Activated naive CD8-positive, alpha-beta T cell treated with anti-CD3 and anti-CD28 coated beads, Interleukin-2, amount 50 U/mL, for 24 hours (primary cell): Measurements from ENCODE around the gene ITGB5.
"Not testable (repeated sequence)": the region's sequence is repeated elsewhere in the genome, so short reads cannot be mapped to it uniquely, and the experiment has no call there.

Experiments used
- ATAC-seq: fragments of 150-1000 bp; cut with Tn5 transposase; one replicate; pipeline ENCODE4 v1.10.0; 2021
- DNase-seq: peaks from one replicate; pipeline ENCODE4 v3.0.0; 2021
- H3K27ac Mint-ChIP-seq: one replicate; pipeline ENCODE4 v1.8.0; 2021; ENCODE audit warnings: mild to moderate bottlenecking, mixed read lengths
- H3K27me3 Mint-ChIP-seq: one replicate; pipeline ENCODE4 v1.8.0; 2021; ENCODE audit warnings: mixed read lengths
- H3K36me3 Mint-ChIP-seq: one replicate; pipeline ENCODE4 v1.8.0; 2021; ENCODE audit warnings: low read depth, mixed read lengths
- H3K4me1 Mint-ChIP-seq: one replicate; pipeline ENCODE4 v1.8.0; 2021; ENCODE audit warnings: mixed read lengths
- H3K4me3 Mint-ChIP-seq: one replicate; pipeline ENCODE4 v1.8.0; 2021; ENCODE audit warnings: mild to moderate bottlenecking, moderate library complexity, mixed read lengths
- H3K9me3 Mint-ChIP-seq: one replicate; pipeline ENCODE4 v1.8.0; 2021; ENCODE audit warnings: mixed read lengths

Gene ITGB5

GRCh38 chr3:124788254-124788745, 98.9 kb downstream of the ITGB5 start:
- H3K9me3 Mint-ChIP-seq: no peaks in the 10 kb centered on the region
- H3K36me3 Mint-ChIP-seq: no peaks in the 10 kb centered on the region
- no peak overlapping the region for H3K4me3 Mint-ChIP-seq
- DNase-seq (no peak), ATAC-seq (no peak)
- peak overlapping the region; percentile 62 for H3K27ac Mint-ChIP-seq
- peaks cover 4% of the 10 kb centered on the region for H3K27me3 Mint-ChIP-seq
- H3K4me1 Mint-ChIP-seq: peaks cover 46% of the 10 kb centered on the region

DNA sequence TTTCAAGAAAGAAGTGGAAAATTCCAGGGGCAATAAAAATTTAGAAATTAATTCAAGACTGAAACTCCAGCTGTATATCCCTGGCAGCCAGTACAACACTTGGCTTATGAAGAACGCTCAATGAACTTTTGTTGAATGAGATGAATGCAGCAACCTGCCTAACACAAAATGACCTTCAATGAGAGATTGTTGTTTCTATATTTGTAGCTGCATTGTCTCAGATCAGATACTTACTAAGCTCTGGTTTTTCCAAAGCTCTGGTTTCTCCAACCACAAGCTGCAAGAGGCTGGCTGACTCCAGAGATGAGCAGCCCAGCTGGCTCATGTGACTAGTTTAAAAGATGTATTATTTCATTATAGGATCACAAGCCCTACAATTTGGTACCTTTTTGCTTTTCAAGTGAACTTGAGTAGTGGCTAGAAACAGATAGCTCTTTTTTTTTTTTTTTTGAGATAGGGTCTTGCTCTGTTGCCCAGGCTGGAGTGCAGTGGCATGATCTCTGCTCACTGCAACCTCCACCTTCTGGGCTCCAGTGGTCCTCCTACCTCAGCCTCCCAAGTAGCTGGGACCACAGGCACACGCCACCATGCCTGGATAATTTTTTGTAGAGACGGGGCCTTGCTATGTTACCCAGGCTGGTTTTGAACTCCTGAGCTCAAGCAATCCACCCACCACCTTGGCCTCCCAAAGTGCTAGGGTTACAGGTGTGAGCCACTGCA, 99.5 kb downstream of the ITGB5 start:
- Mint-ChIP-seq H3K27ac (peak overlapping the region; percentile 80), H3K9me3 (no peaks in the 10 kb centered on the region), H3K4me1 (peaks cover 47% of the 10 kb centered on the region), H3K27me3 (peaks cover 4% of the 10 kb centered on the region), H3K4me3 (no peak overlapping the region), H3K36me3 (no peaks in the 10 kb centered on the region)
- ATAC-seq (peak; percentile 61), DNase-seq (no peak)

- peaks cover 44% of the 10 kb centered on the region for H3K4me1 Mint-ChIP-seq
- H3K9me3 Mint-ChIP-seq: no peaks in the 10 kb centered on the region
- no peaks in the 10 kb centered on the region for H3K36me3 Mint-ChIP-seq
- ATAC-seq: peak; percentile 41
- DNase-seq: no peak
- peak overlapping the region; percentile 80 for H3K27ac Mint-ChIP-seq
- no peaks in the 10 kb centered on the region for H3K27me3 Mint-ChIP-seq
- H3K4me3 Mint-ChIP-seq: no peak overlapping the region
Observed at GRCh38 chr3:124786511-124787241, 100.5 kb downstream of the ITGB5 start.

- Mint-ChIP-seq H3K9me3 (no peaks in the 10 kb centered on the region), H3K36me3 (no peaks in the 10 kb centered on the region), H3K4me1 (peaks cover 42% of the 10 kb centered on the region), H3K4me3 (no peak overlapping the region), H3K27me3 (no peaks in the 10 kb centered on the region), H3K27ac (no peak overlapping the region)
- DNase-seq (no peak), ATAC-seq (no peak)
Observed at GRCh38 chr3:124785973-124786372, 101.2 kb downstream of the ITGB5 start.

GRCh38 chr3:124784686-124785382, 102.3 kb downstream of the ITGB5 start:
- H3K27me3 Mint-ChIP-seq: no peaks in the 10 kb centered on the region
- peak overlapping the region; percentile 16 for H3K27ac Mint-ChIP-seq
- H3K4me3 Mint-ChIP-seq: no peak overlapping the region
- H3K9me3 Mint-ChIP-seq: no peaks in the 10 kb centered on the region
- no peaks in the 10 kb centered on the region for H3K36me3 Mint-ChIP-seq
- peaks cover 48% of the 10 kb centered on the region for H3K4me1 Mint-ChIP-seq
- DNase-seq: no peak
- ATAC-seq: peak; percentile 37

DNA sequence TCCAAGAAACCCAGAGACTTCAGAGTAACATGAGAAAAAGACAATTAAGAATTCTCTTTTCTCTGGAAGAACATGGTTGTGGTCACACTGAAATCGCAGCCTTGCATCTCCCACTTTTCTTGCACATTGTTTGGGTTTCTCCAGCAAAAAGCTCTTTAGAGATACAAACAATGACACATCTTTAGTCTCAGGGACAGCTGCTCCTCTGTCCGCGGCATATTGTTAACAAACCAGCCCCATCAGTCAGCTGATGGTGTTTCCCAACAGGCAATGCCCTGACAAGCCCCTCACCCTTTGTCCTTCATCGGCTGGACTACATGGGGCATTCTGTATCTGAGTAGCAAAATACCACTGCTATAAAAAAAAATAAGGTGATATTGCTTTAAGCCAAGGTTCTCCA, 103.5 kb downstream of the ITGB5 start:
- no peak for DNase-seq
- H3K27ac Mint-ChIP-seq: no peak overlapping the region
- H3K36me3 Mint-ChIP-seq: no peaks in the 10 kb centered on the region
- no peak overlapping the region for H3K4me3 Mint-ChIP-seq
- H3K9me3 Mint-ChIP-seq: no peaks in the 10 kb centered on the region
- no peak for ATAC-seq
- no peaks in the 10 kb centered on the region for H3K27me3 Mint-ChIP-seq
- peaks cover 48% of the 10 kb centered on the region for H3K4me1 Mint-ChIP-seq

GRCh38 chr3:124782377-124782712, 104.8 kb downstream of the ITGB5 start:
- not testable (repeated sequence) for H3K27ac Mint-ChIP-seq, H3K9me3 Mint-ChIP-seq, DNase-seq, H3K4me3 Mint-ChIP-seq, H3K27me3 Mint-ChIP-seq, ATAC-seq, H3K36me3 Mint-ChIP-seq
- H3K4me1 Mint-ChIP-seq: peaks cover 39% of the 10 kb centered on the region

DNA sequence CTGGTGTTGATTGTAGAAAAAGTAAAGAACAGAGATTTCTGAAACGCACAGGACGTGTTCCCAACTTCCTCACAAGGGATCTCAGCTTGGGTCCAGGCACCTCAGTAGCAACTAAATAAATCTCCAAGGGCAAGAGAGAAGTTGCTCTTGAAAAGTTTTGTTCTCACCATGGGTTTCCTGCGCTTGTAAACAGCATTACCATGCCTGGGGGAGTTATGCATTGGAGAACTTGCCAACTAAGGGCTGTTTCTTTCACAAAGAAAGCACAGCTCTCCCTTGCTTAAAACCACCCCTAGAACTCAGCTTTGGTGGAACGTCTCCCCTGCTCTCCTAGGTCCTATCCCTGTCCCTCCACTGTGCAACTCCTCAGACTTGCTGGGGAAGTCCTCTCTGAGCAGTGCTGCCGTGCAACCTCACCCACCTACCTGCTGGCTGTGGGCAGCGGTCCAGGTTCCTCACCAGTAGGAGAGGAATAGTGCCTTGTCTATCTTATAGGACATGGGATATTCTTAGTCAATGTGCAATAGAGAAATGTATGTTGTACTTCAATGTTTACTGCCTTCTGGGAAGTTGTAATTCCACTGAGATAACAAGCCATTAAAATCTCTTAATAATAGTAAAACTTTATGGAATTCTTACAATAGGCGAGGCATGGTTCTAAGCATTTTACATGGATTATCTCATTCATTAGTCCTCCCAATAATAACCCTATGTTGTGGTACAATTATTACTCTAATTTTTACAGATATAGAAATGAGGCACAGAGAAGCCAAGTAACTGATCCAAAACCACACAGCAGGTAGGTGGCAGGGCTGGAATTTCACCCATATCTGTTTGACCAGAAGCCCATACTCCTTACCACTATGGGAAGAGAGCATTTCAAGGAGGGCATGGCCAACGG, 105.4 kb downstream of the ITGB5 start:
- H3K4me3 Mint-ChIP-seq: no peak overlapping the region
- H3K9me3 Mint-ChIP-seq: no peaks in the 10 kb centered on the region
- no peaks in the 10 kb centered on the region for H3K36me3 Mint-ChIP-seq
- ATAC-seq: no peak
- DNase-seq: no peak
- peak overlapping the region; percentile 40 for H3K27ac Mint-ChIP-seq
- H3K4me1 Mint-ChIP-seq: peaks cover 33% of the 10 kb centered on the region
- peaks cover 3% of the 10 kb centered on the region for H3K27me3 Mint-ChIP-seq

GRCh38 chr3:124780761-124781475, 106.2 kb downstream of the ITGB5 start:
- peaks cover 3% of the 10 kb centered on the region for H3K27me3 Mint-ChIP-seq
- H3K36me3 Mint-ChIP-seq: no peaks in the 10 kb centered on the region
- no peaks in the 10 kb centered on the region for H3K9me3 Mint-ChIP-seq
- no peak overlapping the region for H3K4me3 Mint-ChIP-seq
- no peak overlapping the region for H3K27ac Mint-ChIP-seq
- no peak for DNase-seq
- H3K4me1 Mint-ChIP-seq: peaks cover 25% of the 10 kb centered on the region
- ATAC-seq: no peak

- Mint-ChIP-seq H3K4me3 (no peak overlapping the region), H3K36me3 (no peaks in the 10 kb centered on the region), H3K27me3 (peaks cover 3% of the 10 kb centered on the region), H3K4me1 (peaks cover 22% of the 10 kb centered on the region), H3K27ac (no peak overlapping the region), H3K9me3 (no peaks in the 10 kb centered on the region)
- DNase-seq (no peak), ATAC-seq (no peak)
Observed at GRCh38 chr3:124780356-124780755, 106.8 kb downstream of the ITGB5 start.

GRCh38 chr3:124779751-124780191, 107.4 kb downstream of the ITGB5 start:
- ATAC-seq: no peak
- Mint-ChIP-seq H3K27ac (no peak overlapping the region), H3K27me3 (peaks cover 3% of the 10 kb centered on the region), H3K36me3 (no peaks in the 10 kb centered on the region), H3K9me3 (no peaks in the 10 kb centered on the region), H3K4me3 (no peak overlapping the region), H3K4me1 (peaks cover 17% of the 10 kb centered on the region)
- DNase-seq: no peak

GRCh38 chr3:124779116-124779515, 108.0 kb downstream of the ITGB5 start:
- Mint-ChIP-seq H3K4me3 (no peak overlapping the region), H3K27me3 (peaks cover 3% of the 10 kb centered on the region), H3K4me1 (peaks cover 11% of the 10 kb centered on the region), H3K36me3 (no peaks in the 10 kb centered on the region), H3K9me3 (no peaks in the 10 kb centered on the region), H3K27ac (no peak overlapping the region)
- DNase-seq (no peak), ATAC-seq (no peak)

DNA sequence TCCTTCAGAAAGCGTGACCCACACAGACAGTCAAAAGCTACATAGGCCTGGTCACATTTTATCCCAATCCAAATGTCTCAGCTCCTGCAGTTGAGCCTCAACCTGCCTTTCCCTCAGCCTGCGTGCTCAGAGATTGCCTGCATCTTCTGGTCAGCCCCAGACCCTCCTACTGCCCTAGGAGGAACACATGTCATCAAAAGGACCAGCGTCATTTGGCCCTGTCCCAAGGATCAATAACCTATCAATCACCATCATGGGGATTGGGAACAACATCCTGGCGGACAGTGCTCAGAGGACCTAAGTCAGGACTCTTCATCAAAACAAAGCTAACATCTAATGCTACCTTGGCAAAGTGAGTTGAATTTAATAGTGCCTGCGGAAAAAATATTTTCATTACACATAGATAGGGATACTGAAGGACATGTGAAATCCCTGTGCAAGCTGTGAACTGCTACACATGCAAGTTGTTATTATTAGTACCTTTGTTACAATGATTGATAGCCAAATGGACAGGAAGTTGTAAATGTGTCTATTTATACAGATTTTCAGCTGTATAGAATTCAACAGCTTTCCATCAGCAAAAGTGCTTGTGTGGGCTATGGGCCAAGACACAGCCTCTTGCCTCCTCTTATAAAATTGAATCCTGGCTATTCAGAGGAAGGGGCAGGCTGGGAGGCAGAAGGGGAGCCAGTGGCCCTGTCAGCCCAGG, 109.2 kb downstream of the ITGB5 start:
- DNase-seq (no peak), ATAC-seq (no peak)
- Mint-ChIP-seq H3K4me3 (no peak overlapping the region), H3K27me3 (peaks cover 3% of the 10 kb centered on the region), H3K4me1 (peaks cover 8% of the 10 kb centered on the region), H3K36me3 (no peaks in the 10 kb centered on the region), H3K27ac (no peak overlapping the region), H3K9me3 (no peaks in the 10 kb centered on the region)
